TTC549 (cell line): ENCODE results near the gene PRSS53.
"Not testable (repeated sequence)": the region's sequence is repeated elsewhere in the genome, so short reads cannot be mapped to it uniquely, and the experiment has no call there.

ENCODE experiments used
- FAIRE-seq: peaks from 2 replicates; lab custom pipeline; 2012; peaks lifted over from hg19 to GRCh38; lab: Jason Lieb, UNC

The PRSS53 gene

GRCh38 chr16:31088459-31089183, at the start of gene PRSS53:
PRSS53 (minus strand) TSS chr16:31088943; CDS start chr16:31088809, 134 bp downstream.
- FAIRE-seq: no peak

GRCh38 chr16:31136822-31137499, 48.2 kb upstream of the PRSS53 start:
- not testable (repeated sequence) for FAIRE-seq

- FAIRE-seq: no peak
Observed at GRCh38 chr16:31136287-31136662, 47.5 kb upstream of the PRSS53 start.

- FAIRE-seq: no peak
Observed at GRCh38 chr16:31135535-31136286, 47.0 kb upstream of the PRSS53 start, which contains the start of gene PRSS8. PRSS8 (minus strand) TSS chr16:31135727; CDS start chr16:31135498, 229 bp downstream.

GRCh38 chr16:31134625-31135534, 46.1 kb upstream of the PRSS53 start:
- FAIRE-seq: no peak

- no peak for FAIRE-seq
Observed at GRCh38 chr16:31134091-31134571, 45.4 kb upstream of the PRSS53 start.

GRCh38 chr16:31133046-31133501, 44.3 kb upstream of the PRSS53 start:
- FAIRE-seq: no peak

- no peak for FAIRE-seq
Observed at GRCh38 chr16:31132303-31132979, 43.7 kb upstream of the PRSS53 start.

GRCh38 chr16:31131841-31132271, 43.1 kb upstream of the PRSS53 start:
- no peak for FAIRE-seq

- no peak for FAIRE-seq
Observed at GRCh38 chr16:31131416-31131815, 42.7 kb upstream of the PRSS53 start.

GRCh38 chr16:31130899-31131298, 42.2 kb upstream of the PRSS53 start:
- FAIRE-seq: no peak

- FAIRE-seq: no peak
Observed at GRCh38 chr16:31130336-31130891, 41.7 kb upstream of the PRSS53 start.

- no peak for FAIRE-seq
Observed at GRCh38 chr16:31129568-31130335, 41.0 kb upstream of the PRSS53 start.

GRCh38 chr16:31128711-31129567, 40.2 kb upstream of the PRSS53 start:
- no peak for FAIRE-seq

- FAIRE-seq: no peak
Observed at GRCh38 chr16:31127182-31127581, 38.4 kb upstream of the PRSS53 start.

GRCh38 chr16:31125844-31126243, 37.1 kb upstream of the PRSS53 start:
- no peak for FAIRE-seq

- FAIRE-seq: no peak
Observed at GRCh38 chr16:31120129-31120528, 31.4 kb upstream of the PRSS53 start.

GRCh38 chr16:31118223-31119155, 29.7 kb upstream of the PRSS53 start:
- no peak for FAIRE-seq
